PC-3 (cell line): ENCODE measurements around the gene INSM2. TPM values are rescaled to one million over a fixed set of nuclear protein-coding genes. Genes with fewer than 3 reads are reported as not detected.

Experiments used
- ATAC-seq: fragments of 200-7000 bp; cut with Tn5 transposase; 2 replicates; pipeline ENCODE4 v1.9.1; 2020; ENCODE audit warnings: mild to moderate bottlenecking, moderate library complexity
- BruUV-seq: library from RNA; stranded (reverse); fragments of 400-500 nt; replicated peaks from 2 replicates; lab custom pipeline; 2021; lab: Mats Ljungman, UMichigan
- CTCF ChIA-PET: fragments of 300-600 bp; sonication (Branson Sonifier 250); formaldehyde crosslinking; loops from one replicate; lab custom pipeline; 2022; ENCODE audit warnings: antibody characterized with exemption; lab: Charles Lee
- POLR2A ChIA-PET: fragments of 300-600 bp; sonication (Branson Sonifier 250); formaldehyde crosslinking; loops from one replicate; lab custom pipeline; 2022; ENCODE audit warnings: antibody characterized with exemption; ENCODE audit not compliant: unreplicated experiment; lab: Charles Lee
- DNase-seq: peaks from one replicate; pipeline ENCODE4 v3.0.0-alpha.2; 2015
- H2AFZ ChIP-seq: fragments of 300-600 bp; sonication (generic); 2 replicates; pipeline ENCODE4 v1.6.0; 2016; ENCODE audit warnings: antibody characterized with exemption, low read length
- H3F3A ChIP-seq: fragments of 300-600 bp; sonication (generic); one replicate; pipeline ENCODE4 v1.6.0; 2017; ENCODE audit warnings: antibody characterized with exemption, low read length, control low read depth, mild to moderate bottlenecking; ENCODE audit not compliant: unreplicated experiment
- H3K27ac ChIP-seq: fragments of 300-600 bp; sonication (generic); 2 replicates; pipeline ENCODE4 v1.5.1; 2016; ENCODE audit warnings: mild to moderate bottlenecking, low read length
- H3K27me3 ChIP-seq: fragments of 300-600 bp; sonication (generic); 2 replicates; pipeline ENCODE4 v1.6.1; 2016; ENCODE audit warnings: low read length, mixed read lengths
- H3K36me3 ChIP-seq: fragments of 300-600 bp; sonication (generic); 2 replicates; pipeline ENCODE4 v1.6.1; 2016; ENCODE audit warnings: low read depth, mixed run types, low read length, mixed read lengths
- H3K4me1 ChIP-seq: fragments of 300-600 bp; sonication (generic); 2 replicates; pipeline ENCODE4 v1.5.1; 2016; ENCODE audit warnings: low read length; ENCODE audit not compliant: insufficient read depth
- H3K4me2 ChIP-seq: fragments of 300-600 bp; sonication (generic); 2 replicates; pipeline ENCODE4 v1.6.0; 2016; ENCODE audit warnings: low read length
- H3K4me3 ChIP-seq: fragments of 300-600 bp; sonication (generic); 2 replicates; pipeline ENCODE4 v1.5.1; 2016; ENCODE audit warnings: mild to moderate bottlenecking, low read length, mixed read lengths
- H3K79me2 ChIP-seq: fragments of 300-600 bp; sonication (generic); 2 replicates; pipeline ENCODE4 v1.6.1; 2017; ENCODE audit warnings: low read length, mixed read lengths
- H3K9ac ChIP-seq: fragments of 300-600 bp; sonication (generic); 2 replicates; pipeline ENCODE4 v1.6.0; 2016; ENCODE audit warnings: mild to moderate bottlenecking, low read length
- H3K9me2 ChIP-seq: fragments of 300-600 bp; sonication (generic); replicated peaks from 2 replicates; pipeline ENCODE4 v1.6.1; 2016; ENCODE audit warnings: mixed run types, low read length, mixed read lengths
- H3K9me3 ChIP-seq: fragments of 300-600 bp; sonication (generic); 2 replicates; pipeline ENCODE4 v1.6.1; 2016; ENCODE audit warnings: low read length, mixed read lengths
- H4K20me1 ChIP-seq: fragments of 300-600 bp; sonication (generic); 2 replicates; pipeline ENCODE4 v1.6.1; 2016; ENCODE audit warnings: low read length, mixed read lengths
- CTCF ChIP-seq: fragments of 300-600 bp; sonication (generic); conservative IDR thresholded peaks from 2 replicates; pipeline ENCODE4 v1.5.1; 2017; ENCODE audit warnings: antibody characterized with exemption, low read depth, mild to moderate bottlenecking, low read length
- EZH2 ChIP-seq: fragments of 300-600 bp; sonication (generic); IDR thresholded peaks from one replicate; pipeline ENCODE4 v1.6.1; 2017; ENCODE audit warnings: antibody characterized with exemption, mild to moderate bottlenecking, low read length; ENCODE audit not compliant: unreplicated experiment
- EZH2phosphoT487 ChIP-seq: fragments of 300-600 bp; sonication (generic); IDR thresholded peaks from 2 replicates; pipeline ENCODE4 v1.6.1; 2018; ENCODE audit warnings: mild to moderate bottlenecking, antibody characterized with exemption, low read length, borderline replicate concordance
- intact Hi-C: fragments of 100-400 bp; cut with micrococcal nuclease; formaldehyde crosslinking; loops from 2 replicates; pipeline ENCODE4 v1.9.0; 2023
- total RNA-seq: library from RNA; depleted of rRNA; stranded (reverse); fragments of >200 nt; gene quantifications from 2 replicates; pipeline ENCODE4 v1.2.3, GENCODE V29; 2014

Gene INSM2
- total RNA-seq, 1 experiment from 2014 or later = 0.07 TPM

DNA sequence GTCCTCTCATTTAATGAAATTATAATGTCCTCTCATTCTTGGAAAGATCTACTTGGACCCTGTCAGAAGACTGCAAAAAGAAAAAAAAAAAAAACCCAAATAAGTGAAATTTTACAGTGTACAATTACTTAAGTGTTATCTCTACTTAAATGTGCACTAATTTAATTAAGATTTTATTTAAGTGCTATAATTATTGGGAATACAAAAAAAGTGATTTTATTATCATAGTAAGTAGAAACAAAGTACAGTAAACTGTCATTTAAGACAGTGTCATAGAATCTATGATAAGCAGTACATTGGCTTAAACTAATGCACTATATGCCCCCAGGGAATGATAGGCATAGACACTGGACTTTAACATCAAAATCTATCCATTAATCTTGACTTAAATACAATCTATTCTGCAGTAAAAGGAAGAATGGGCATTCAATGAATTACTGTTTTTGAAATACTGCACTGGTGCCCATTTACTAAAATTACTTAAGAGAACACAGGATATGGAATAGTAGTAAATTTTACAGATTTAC is 23.3 kb downstream of the INSM2 start:
- no peaks in the 10 kb centered on the region for H3K9me3 ChIP-seq
- POLR2A ChIA-PET = no interaction called here
- no peaks in the 10 kb centered on the region for H3K4me1 ChIP-seq
- DNase-seq = no peak
- H3K4me3 ChIP-seq = no peak overlapping the region
- H3K79me2 ChIP-seq = no peaks in the 10 kb centered on the region
- no peak overlapping the region for H2AFZ ChIP-seq
- H3K36me3 ChIP-seq = no peaks in the 10 kb centered on the region
- intact Hi-C loops = no loop called here
- no peaks in the 10 kb centered on the region for H4K20me1 ChIP-seq
- H3K9ac ChIP-seq = no peak overlapping the region
- no peak overlapping the region for H3K4me2 ChIP-seq
- TF ChIP-seq EZH2 = no peak
- TF ChIP-seq CTCF = no peak
- no peak for TF ChIP-seq EZH2phosphoT487
- no peak overlapping the region for H3K27ac ChIP-seq
- BruUV-seq = no TSS peak
- H3F3A ChIP-seq = no peaks in the 10 kb centered on the region
- H3K9me2 ChIP-seq = no peaks in the 10 kb centered on the region
- no peaks in the 10 kb centered on the region for H3K27me3 ChIP-seq
- ATAC-seq = no peak
- CTCF ChIA-PET = no interaction called here

DNA sequence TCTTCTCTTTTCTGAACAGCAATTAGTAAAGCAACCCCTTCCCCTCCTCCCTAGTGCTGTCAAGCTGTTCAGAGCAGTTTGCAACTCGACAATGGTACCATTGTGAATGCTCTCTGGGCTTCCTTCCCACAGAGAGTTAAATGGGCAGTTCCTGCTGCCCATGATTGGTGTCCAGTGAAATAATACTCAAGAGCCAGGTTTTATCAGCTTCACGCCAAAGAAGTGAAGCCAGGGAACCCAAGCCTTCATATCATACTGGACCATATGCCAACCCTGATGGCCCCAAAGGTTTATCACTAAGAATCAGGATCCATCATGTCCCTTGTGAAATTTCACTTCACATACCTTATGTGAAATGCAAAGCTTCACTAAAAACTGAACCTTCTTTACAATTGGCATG is 24.7 kb downstream of the INSM2 start:
- H3K4me2 ChIP-seq = no peak overlapping the region
- ATAC-seq (no peak), DNase-seq (no peak)
- no TSS peak for BruUV-seq
- no peaks in the 10 kb centered on the region for H3K9me2 ChIP-seq
- ChIA-PET POLR2A (no interaction called here), CTCF (interaction anchor here (0.6 kb wide), 1 partner anchor 22 kb away, joined by 3 read pairs; no protein-coding TSS in a partner anchor)
- no peak overlapping the region for H3K4me3 ChIP-seq
- H3K36me3 ChIP-seq = no peaks in the 10 kb centered on the region
- H3K27ac ChIP-seq = no peak overlapping the region
- H3K9ac ChIP-seq = no peak overlapping the region
- TF ChIP-seq CTCF = no peak
- no peak for TF ChIP-seq EZH2
- no peak for TF ChIP-seq EZH2phosphoT487
- no peaks in the 10 kb centered on the region for H3F3A ChIP-seq
- no peaks in the 10 kb centered on the region for H4K20me1 ChIP-seq
- intact Hi-C loops = no loop called here
- H2AFZ ChIP-seq = no peak overlapping the region
- H3K27me3 ChIP-seq = no peaks in the 10 kb centered on the region
- no peaks in the 10 kb centered on the region for H3K79me2 ChIP-seq
- H3K9me3 ChIP-seq = no peaks in the 10 kb centered on the region
- no peaks in the 10 kb centered on the region for H3K4me1 ChIP-seq

DNA sequence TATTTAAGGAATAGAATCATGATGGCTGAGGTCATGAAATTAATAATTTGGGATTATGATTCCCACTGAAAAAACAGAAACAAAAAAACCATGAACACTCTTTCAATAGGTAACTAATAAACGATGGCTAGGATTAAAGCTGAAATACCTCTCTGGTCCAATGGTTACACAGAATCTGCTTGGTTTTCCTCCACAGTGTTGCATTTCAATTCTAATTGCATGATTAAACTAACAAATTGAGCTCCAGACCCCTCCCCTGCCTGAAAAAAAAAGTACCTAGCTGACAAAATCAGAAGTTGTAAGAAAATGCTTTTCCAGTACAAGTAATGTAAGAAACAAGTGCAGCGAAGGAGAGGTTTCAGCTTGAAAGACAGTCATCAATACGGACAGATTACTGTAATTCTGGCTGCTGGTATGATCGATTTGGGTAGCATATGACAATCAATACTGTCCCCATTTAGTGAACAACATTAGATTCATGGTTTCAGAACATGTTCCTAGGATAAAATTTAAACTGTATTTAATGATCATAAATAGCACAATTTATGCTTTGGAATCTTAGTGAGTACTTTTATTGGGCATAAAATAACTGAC is 32.0 kb downstream of the INSM2 start:
- Histone ChIP-seq H2AFZ (no peak overlapping the region), H3K9me3 (no peaks in the 10 kb centered on the region), H3K79me2 (no peaks in the 10 kb centered on the region), H3K36me3 (no peaks in the 10 kb centered on the region), H3K27ac (no peak overlapping the region), H3K9me2 (no peaks in the 10 kb centered on the region), H3K4me1 (no peaks in the 10 kb centered on the region), H3K4me3 (no peak overlapping the region), H4K20me1 (no peaks in the 10 kb centered on the region), H3K27me3 (no peaks in the 10 kb centered on the region), H3K4me2 (no peak overlapping the region), H3F3A (no peaks in the 10 kb centered on the region), H3K9ac (no peak overlapping the region)
- TF ChIP-seq EZH2phosphoT487 (no peak), EZH2 (no peak)
- ATAC-seq = no peak
- DNase-seq = no peak
- no TSS peak for BruUV-seq
- intact Hi-C loops = loop anchor here (10.0 kb wide), 1 partner anchor 119 kb away; no protein-coding TSS in a partner anchor
- ChIA-PET POLR2A (no interaction called here), CTCF (no interaction called here)
